CD4-positive, alpha-beta T cell treated with Interferon alpha-2 for 1 hour (primary cell): ENCODE results near the gene MAD1L1.
A peak's percentile ranks its signal among the peaks of the same experiment; 100 is the strongest.

ENCODE experiments used
- DNase-seq, 2 donors: peaks; one replicate each; pipeline ENCODE4 v3.0.0-alpha.2; 2020 to 2022

MAD1L1 gene

GRCh38 chr7:1946025-1946772 lies 286.5 kb downstream of the MAD1L1 start:
- DNase-seq = no peak

GRCh38 chr7:1945558-1945957 lies 287.2 kb downstream of the MAD1L1 start:
- DNase-seq = no peak

- DNase-seq = no peak
Observed at GRCh38 chr7:1944619-1945210, 288.0 kb downstream of the MAD1L1 start.

GRCh38 chr7:1943933-1944618 lies 288.7 kb downstream of the MAD1L1 start:
- DNase-seq = peak; percentile 28 to 30

GRCh38 chr7:1943326-1943725 lies 289.4 kb downstream of the MAD1L1 start:
- DNase-seq = no peak

- no peak for DNase-seq
Observed at GRCh38 chr7:1942941-1943289, 289.8 kb downstream of the MAD1L1 start.

GRCh38 chr7:1942243-1942940 lies 290.4 kb downstream of the MAD1L1 start:
- DNase-seq = no peak

GRCh38 chr7:1941464-1942242 lies 291.1 kb downstream of the MAD1L1 start:
- no peak for DNase-seq

GRCh38 chr7:1940863-1941262 lies 291.9 kb downstream of the MAD1L1 start:
- DNase-seq = no peak

- DNase-seq = peak; percentile 90 to 91
Observed at GRCh38 chr7:1940402-1940786, 292.4 kb downstream of the MAD1L1 start.

- DNase-seq = no peak
Observed at GRCh38 chr7:1939434-1940401, 293.0 kb downstream of the MAD1L1 start.

GRCh38 chr7:1938788-1939433 lies 293.8 kb downstream of the MAD1L1 start:
- DNase-seq = peak; percentile 32 to 40

- DNase-seq = no peak
Observed at GRCh38 chr7:1937252-1937605, 295.5 kb downstream of the MAD1L1 start.

GRCh38 chr7:1936531-1937251 lies 296.1 kb downstream of the MAD1L1 start:
- no peak for DNase-seq

- no peak for DNase-seq
Observed at GRCh38 chr7:1936006-1936310, 296.8 kb downstream of the MAD1L1 start.

- no peak for DNase-seq
Observed at GRCh38 chr7:1935176-1936005, 297.4 kb downstream of the MAD1L1 start.

GRCh38 chr7:1934756-1935155 lies 298.0 kb downstream of the MAD1L1 start:
- DNase-seq = no peak

- DNase-seq = no peak
Observed at GRCh38 chr7:1934017-1934416, 298.7 kb downstream of the MAD1L1 start.

- DNase-seq = no peak
Observed at GRCh38 chr7:1933066-1933750, 299.5 kb downstream of the MAD1L1 start.
